Nucleus accumbens (tissue), 56 donors: ENCODE results near the gene SENP2.
"Not testable (repeated sequence)": the region's sequence is repeated elsewhere in the genome, so short reads cannot be mapped to it uniquely, and the experiment has no call there.

Experiments
- DNase-seq, 56 donors: peaks; one replicate each; lab custom pipeline; 2025; lab: John Stamatoyannopoulos, UW

SENP2 gene

DNA sequence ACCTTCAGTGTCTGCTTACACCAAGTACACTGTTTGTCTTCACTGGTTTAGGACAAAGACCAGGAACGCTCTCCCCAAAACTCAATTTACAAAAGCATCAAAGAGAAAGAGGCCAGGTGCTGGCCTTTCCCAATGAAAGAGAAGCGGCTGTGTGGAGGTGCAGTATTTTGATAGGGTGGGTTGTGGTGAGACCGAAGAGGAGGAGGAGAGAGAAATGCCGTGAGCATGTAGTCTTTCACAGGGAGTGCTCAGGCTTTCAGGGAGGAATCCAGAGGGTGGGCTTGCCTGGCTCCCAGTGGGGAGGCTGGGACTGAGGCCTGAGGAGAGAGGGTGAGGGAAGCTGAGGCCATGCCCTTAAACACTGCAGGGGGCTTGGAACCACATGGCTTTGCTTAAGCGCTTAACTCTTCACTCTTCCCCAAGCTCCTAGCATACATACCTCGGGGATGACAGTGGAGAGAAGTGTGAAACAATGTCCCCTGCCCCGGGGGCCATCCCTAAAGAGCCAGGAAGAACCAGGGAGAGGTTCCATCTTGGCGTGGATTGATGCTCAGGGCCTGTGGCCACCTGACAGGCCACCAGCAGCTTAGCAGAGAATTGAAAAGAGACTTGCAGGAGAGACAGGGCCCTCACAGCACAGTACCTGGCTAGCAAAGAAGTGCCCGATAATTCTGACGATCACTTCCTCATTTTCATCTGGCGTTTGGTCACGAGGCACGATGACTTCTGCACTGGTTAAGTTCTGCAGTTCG lies 60.5 kb downstream of the SENP2 start:
- DNase-seq = no peak

GRCh38 chr3:185647134-185647879 lies 61.2 kb downstream of the SENP2 start:
- DNase-seq = no peak

- no peak for DNase-seq
These were observed 61.8 kb downstream of the SENP2 start for GRCh38 chr3:185647880-185648210.

- no peak for DNase-seq
These were observed 62.3 kb downstream of the SENP2 start for GRCh38 chr3:185648396-185648795.

GRCh38 chr3:185649414-185649813 lies 63.3 kb downstream of the SENP2 start:
- no peak for DNase-seq

- no peak for DNase-seq
These were observed 65.9 kb downstream of the SENP2 start for GRCh38 chr3:185651971-185652370.

DNA sequence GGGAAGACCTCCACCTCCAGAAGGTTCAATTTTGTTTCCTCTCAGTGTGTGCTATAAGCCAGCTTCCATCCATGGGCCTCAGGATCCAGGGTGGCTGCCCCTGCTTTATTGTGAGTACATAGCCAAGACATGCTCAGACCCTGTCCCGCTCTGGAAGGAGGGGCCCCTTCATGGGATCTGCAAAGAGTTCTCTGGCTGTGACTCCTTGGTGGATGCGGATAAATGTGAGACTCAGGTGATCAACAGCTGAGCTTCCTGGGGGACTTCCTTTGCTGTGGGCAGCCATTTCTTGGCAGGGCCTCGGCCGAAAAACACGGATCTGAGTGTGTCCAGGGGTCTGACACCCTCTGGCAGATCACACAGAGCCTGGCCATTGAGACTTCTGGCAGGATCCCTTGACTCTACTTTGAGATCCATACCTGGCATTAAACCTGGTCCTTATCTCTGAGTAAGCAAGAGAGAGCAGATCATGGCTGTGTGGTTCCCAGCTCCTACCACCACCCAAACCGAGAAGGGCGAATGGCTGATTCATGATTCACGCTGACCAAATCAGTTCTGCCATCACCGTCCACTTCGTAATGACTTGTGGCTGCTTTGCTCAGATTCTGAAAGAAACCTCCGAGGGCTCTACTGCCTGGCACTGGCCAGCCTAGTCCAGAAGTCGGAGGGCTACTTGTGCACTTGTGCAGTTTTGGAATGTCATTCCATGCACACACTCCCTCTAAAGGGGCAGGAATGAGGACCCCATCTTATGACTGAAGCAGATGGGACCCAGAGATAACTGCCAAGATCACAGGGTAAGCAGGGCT lies 68.1 kb downstream of the SENP2 start:
- no peak for DNase-seq

- no peak for DNase-seq
These were observed 68.7 kb downstream of the SENP2 start for GRCh38 chr3:185654758-185655145.

DNA sequence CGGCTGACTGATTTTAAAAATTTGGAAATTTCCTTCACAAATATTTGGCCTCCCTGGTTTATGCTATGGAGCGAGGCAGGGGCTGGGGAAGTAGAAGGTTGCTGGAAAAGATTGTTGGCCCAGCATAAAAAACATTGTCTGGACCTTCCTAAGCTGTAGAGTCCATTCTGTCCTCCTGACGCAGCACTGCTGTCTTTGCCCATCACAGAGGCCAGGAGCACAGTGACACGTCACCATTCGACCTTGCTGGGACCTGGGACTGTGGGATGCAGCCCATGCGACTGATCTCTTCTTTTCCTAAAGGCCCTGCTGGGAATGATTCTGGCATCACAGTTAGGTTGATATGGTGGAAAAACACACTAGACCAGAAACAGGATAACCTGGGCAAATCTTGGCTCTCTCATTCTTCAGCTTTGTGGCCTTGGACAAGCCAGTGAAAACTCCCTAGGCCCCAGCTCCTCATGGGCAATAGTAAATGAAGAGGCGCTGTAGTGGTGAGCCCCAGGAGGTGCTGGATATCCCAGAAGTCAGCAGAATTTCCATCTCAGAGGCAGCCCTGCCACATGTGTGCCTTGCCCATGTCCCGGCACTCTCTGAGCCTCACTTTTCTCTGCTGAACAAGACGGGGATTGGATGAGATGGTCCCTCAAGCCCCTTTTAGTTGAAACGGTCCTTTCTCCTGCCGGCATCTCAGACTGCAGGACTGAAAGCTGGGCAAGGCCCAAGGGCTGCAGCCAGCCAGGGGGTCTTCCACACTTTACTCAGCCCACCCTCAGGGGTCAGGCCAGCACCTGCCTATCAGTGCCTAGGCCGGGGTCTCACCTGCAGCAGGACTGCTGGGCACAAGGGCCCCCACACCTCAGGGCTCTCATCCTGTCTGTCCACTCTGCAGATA lies 69.6 kb downstream of the SENP2 start:
- peak in 1 of 56 donors; percentile 8 for DNase-seq

- peak in 14 of 56 donors; percentile 6 to 69 (median 14) for DNase-seq
These were observed 70.3 kb downstream of the SENP2 start for GRCh38 chr3:185656321-185656840.

DNA sequence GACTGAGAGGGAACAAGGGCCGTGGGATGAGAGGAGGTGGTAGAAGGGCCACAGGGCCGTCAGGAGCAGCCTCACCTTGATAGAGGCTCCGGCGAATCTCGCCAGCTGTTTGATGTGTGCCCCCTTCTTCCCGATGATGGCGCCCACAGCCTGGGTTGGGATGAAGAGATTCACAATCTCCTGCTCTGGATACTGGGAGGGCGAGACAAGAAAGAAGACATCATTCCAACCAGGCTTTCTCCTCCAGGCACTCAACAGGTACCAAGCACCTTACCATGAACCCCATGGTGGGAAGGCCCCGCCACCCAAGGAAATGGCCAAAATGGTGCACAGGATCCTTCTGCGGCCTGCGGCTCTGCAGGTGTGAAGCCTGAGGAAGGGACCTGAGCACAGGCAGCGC lies 71.1 kb downstream of the SENP2 start:
- DNase-seq = no peak

GRCh38 chr3:185657691-185658503 lies 71.8 kb downstream of the SENP2 start:
- no peak for DNase-seq

- DNase-seq = peak in 1 of 56 donors; percentile 24
These were observed 72.4 kb downstream of the SENP2 start for GRCh38 chr3:185658504-185658912.

GRCh38 chr3:185658943-185659342 lies 72.8 kb downstream of the SENP2 start:
- DNase-seq = no peak

GRCh38 chr3:185659942-185660921 lies 74.1 kb downstream of the SENP2 start:
- peak in 53 of 56 donors; percentile 12 to 87 (median 57) for DNase-seq

DNA sequence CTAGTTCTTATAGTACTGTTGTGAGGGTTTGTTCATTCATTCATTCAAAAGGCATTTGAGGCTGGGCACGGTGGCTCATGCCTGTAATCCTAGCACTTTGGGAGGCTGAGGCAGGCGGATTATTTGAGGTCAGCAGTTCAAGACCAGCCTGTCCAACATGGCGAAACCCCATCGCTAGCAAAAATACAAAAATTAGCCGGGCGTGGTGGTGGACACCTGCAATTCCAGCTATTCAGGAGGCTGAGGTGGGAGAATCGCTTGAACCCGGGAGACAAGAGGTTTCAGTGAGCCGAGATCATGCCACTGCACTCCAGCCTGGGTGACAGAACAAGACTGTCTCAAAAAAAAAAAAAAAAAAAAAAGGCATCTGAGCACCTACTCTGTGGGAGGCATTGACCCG lies 75.2 kb downstream of the SENP2 start:
- not testable (repeated sequence) for DNase-seq

GRCh38 chr3:185661772-185662171 lies 75.7 kb downstream of the SENP2 start:
- no peak for DNase-seq

GRCh38 chr3:185663929-185664328 lies 77.8 kb downstream of the SENP2 start:
- no peak for DNase-seq
